ENCODE measurements around the gene TEAD1. TPM values are rescaled to one million over a fixed set of nuclear protein-coding genes. Genes with fewer than 3 reads are reported as not detected.

The TEAD1 gene
- polyA plus RNA-seq, 1 donor from 2014 or later, result 12.2 TPM

DNA sequence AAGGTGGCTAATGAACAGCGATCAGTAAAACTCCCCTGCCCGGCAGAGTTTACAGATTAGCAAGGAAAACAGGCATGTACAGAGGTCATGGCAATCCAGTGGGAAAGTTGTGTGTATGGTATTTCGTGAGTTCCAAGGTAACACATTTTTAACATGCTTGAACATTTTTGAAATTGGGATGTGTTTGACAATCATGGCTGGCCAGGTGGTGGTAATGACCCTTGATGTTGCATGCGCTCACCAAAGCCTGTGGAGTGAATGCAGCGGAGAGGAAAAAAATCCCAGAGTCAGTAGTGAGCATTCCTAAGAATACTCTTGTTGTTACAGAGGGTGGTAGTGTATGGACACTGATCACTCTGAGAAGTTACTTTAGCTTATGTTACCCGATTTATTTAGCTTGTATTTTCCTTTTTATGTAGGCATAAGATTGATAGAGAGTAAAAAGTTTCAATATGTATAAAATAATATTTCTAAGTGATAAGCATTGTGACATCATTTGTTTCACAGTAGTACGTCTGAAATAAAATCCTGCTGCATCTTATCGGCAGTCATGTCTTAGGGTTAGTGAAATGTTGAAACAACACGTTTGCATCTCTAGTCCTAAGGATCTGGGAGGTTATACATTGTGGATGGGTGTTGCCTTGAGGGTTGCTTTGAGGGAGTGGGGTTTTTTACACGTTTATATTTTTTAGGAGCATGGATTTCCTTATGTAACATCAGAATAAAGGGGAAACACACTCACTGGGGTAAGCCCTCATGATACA lies 8.7 kb downstream of the TEAD1 start:
- no peaks in the 10 kb centered on the region for H3K27me3 ChIP-seq (ENCODE audit: insufficient read depth, low read depth, low read length)
- no peak overlapping the region for H3K27ac ChIP-seq (ENCODE audit: low read length)
- TF ChIP-seq TAF1 (IDR thresholded peaks at IDR 0.05; ENCODE audit: low read depth) (no peak), SMC3 (conservative IDR thresholded peaks at IDR 0.05; ENCODE audit: poor library complexity) (no peak), EZH2 (IDR thresholded peaks at IDR 0.05; ENCODE audit: borderline replicate concordance, insufficient read depth, low read length, poor library complexity, severe bottlenecking) (no peak), MXI1 (conservative IDR thresholded peaks at IDR 0.05; ENCODE audit: poor library complexity, severe bottlenecking) (no peak), EP300 (conservative IDR thresholded peaks at IDR 0.05; ENCODE audit: poor library complexity, severe bottlenecking) (no peak), POLR2AphosphoS5 (IDR thresholded peaks at IDR 0.05) (no peak), RAD21 (conservative IDR thresholded peaks at IDR 0.05) (no peak)
- TF ChIP-seq, protein P1, sequence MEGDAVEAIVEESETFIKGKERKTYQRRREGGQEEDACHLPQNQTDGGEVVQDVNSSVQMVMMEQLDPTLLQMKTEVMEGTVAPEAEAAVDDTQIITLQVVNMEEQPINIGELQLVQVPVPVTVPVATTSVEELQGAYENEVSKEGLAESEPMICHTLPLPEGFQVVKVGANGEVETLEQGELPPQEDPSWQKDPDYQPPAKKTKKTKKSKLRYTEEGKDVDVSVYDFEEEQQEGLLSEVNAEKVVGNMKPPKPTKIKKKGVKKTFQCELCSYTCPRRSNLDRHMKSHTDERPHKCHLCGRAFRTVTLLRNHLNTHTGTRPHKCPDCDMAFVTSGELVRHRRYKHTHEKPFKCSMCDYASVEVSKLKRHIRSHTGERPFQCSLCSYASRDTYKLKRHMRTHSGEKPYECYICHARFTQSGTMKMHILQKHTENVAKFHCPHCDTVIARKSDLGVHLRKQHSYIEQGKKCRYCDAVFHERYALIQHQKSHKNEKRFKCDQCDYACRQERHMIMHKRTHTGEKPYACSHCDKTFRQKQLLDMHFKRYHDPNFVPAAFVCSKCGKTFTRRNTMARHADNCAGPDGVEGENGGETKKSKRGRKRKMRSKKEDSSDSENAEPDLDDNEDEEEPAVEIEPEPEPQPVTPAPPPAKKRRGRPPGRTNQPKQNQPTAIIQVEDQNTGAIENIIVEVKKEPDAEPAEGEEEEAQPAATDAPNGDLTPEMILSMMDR (IDR thresholded peaks at IDR 0.05; ENCODE audit: poor library complexity, severe bottlenecking), result no peak
- TF ChIP-seq, protein P2, sequence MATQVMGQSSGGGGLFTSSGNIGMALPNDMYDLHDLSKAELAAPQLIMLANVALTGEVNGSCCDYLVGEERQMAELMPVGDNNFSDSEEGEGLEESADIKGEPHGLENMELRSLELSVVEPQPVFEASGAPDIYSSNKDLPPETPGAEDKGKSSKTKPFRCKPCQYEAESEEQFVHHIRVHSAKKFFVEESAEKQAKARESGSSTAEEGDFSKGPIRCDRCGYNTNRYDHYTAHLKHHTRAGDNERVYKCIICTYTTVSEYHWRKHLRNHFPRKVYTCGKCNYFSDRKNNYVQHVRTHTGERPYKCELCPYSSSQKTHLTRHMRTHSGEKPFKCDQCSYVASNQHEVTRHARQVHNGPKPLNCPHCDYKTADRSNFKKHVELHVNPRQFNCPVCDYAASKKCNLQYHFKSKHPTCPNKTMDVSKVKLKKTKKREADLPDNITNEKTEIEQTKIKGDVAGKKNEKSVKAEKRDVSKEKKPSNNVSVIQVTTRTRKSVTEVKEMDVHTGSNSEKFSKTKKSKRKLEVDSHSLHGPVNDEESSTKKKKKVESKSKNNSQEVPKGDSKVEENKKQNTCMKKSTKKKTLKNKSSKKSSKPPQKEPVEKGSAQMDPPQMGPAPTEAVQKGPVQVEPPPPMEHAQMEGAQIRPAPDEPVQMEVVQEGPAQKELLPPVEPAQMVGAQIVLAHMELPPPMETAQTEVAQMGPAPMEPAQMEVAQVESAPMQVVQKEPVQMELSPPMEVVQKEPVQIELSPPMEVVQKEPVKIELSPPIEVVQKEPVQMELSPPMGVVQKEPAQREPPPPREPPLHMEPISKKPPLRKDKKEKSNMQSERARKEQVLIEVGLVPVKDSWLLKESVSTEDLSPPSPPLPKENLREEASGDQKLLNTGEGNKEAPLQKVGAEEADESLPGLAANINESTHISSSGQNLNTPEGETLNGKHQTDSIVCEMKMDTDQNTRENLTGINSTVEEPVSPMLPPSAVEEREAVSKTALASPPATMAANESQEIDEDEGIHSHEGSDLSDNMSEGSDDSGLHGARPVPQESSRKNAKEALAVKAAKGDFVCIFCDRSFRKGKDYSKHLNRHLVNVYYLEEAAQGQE (IDR thresholded peaks at IDR 0.05; ENCODE audit: borderline replicate concordance), result no peak
- no peaks in the 10 kb centered on the region for H4K20me1 ChIP-seq (ENCODE audit: insufficient read depth)
- H3K9me2 ChIP-seq (ENCODE audit: insufficient read depth, low read length), result no peaks in the 10 kb centered on the region
- peaks cover 99% of the 10 kb centered on the region for H3K79me2 ChIP-seq (replicated peaks; ENCODE audit: insufficient read depth, low read length)
- H3K9ac ChIP-seq (ENCODE audit: low read length), result no peak overlapping the region
- H3F3A ChIP-seq (ENCODE audit: insufficient read depth, low read length, poor library complexity, severe bottlenecking), result no peaks in the 10 kb centered on the region
- no peak overlapping the region for H3K4me2 ChIP-seq (ENCODE audit: low read length)
- H3K4me3 ChIP-seq (ENCODE audit: low read length), result no peak overlapping the region
- no peak overlapping the region for H2AFZ ChIP-seq (ENCODE audit: low read depth, low read length)
- H3K9me3 ChIP-seq (ENCODE audit: low read length), result no peaks in the 10 kb centered on the region
- H3K36me3 ChIP-seq (ENCODE audit: insufficient read depth, low read length), result no peaks in the 10 kb centered on the region

DNA sequence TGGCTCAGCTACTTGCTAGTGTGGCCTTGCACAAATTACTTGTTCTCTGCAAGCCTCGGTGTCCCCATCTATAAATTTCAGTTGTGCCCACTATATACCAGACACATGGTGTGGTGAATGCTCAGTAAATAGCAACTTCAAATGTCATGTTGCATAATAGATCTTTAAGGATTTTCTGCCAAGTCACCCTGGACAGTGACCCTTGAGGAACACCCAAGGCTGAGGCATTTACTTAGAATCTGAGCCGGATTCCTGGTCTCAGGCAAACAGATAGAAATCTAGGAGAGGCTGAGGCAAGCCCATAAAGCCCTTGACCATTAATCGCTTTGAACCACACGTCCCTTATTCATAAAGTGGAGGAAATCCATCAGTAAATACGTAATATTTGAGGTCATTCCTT lies 9.7 kb downstream of the TEAD1 start:
- Histone ChIP-seq H4K20me1 (ENCODE audit: insufficient read depth) (no peaks in the 10 kb centered on the region), H3K27me3 (ENCODE audit: insufficient read depth, low read depth, low read length) (no peaks in the 10 kb centered on the region), H3K9ac (ENCODE audit: low read length) (no peak overlapping the region), H3F3A (ENCODE audit: insufficient read depth, low read length, poor library complexity, severe bottlenecking) (no peaks in the 10 kb centered on the region), H3K9me3 (ENCODE audit: low read length) (no peaks in the 10 kb centered on the region), H3K79me2 (replicated peaks; ENCODE audit: insufficient read depth, low read length) (peaks cover 92% of the 10 kb centered on the region), H3K9me2 (ENCODE audit: insufficient read depth, low read length) (no peaks in the 10 kb centered on the region), H2AFZ (ENCODE audit: low read depth, low read length) (no peak overlapping the region), H3K4me2 (ENCODE audit: low read length) (no peak overlapping the region), H3K36me3 (ENCODE audit: insufficient read depth, low read length) (no peaks in the 10 kb centered on the region), H3K27ac (ENCODE audit: low read length) (no peak overlapping the region), H3K4me3 (ENCODE audit: low read length) (no peak overlapping the region)
- TF ChIP-seq EP300 (conservative IDR thresholded peaks at IDR 0.05; ENCODE audit: poor library complexity, severe bottlenecking) (no peak), TAF1 (IDR thresholded peaks at IDR 0.05; ENCODE audit: low read depth) (no peak), POLR2AphosphoS5 (IDR thresholded peaks at IDR 0.05) (no peak), RAD21 (conservative IDR thresholded peaks at IDR 0.05) (no peak), MXI1 (conservative IDR thresholded peaks at IDR 0.05; ENCODE audit: poor library complexity, severe bottlenecking) (no peak), SMC3 (conservative IDR thresholded peaks at IDR 0.05; ENCODE audit: poor library complexity) (no peak)
- TF ChIP-seq, protein P1 (IDR thresholded peaks at IDR 0.05; ENCODE audit: poor library complexity, severe bottlenecking), result no peak
- TF ChIP-seq, protein P2 (IDR thresholded peaks at IDR 0.05; ENCODE audit: borderline replicate concordance), result no peak

Data from neural cell (in vitro differentiated cells).